GM12878 (cell line): Measurements from ENCODE around the gene SORBS1. TPM values are rescaled to one million over a fixed set of nuclear protein-coding genes. Genes with fewer than 3 reads are reported as not detected.

ENCODE experiments used
- ATAC-seq: fragments of 200-7000 bp; cut with Tn5 transposase; 3 replicates; pipeline ENCODE4 v1.9.1; 2020; ENCODE audit warnings: mild to moderate bottlenecking, moderate library complexity
- BruUV-seq: library from RNA; stranded (reverse); fragments of 400-500 nt; replicated peaks from 2 replicates; lab custom pipeline; 2021; lab: Mats Ljungman, UMichigan
- CTCF ChIA-PET: fragments of 300-600 bp; sonication (Branson Sonifier 250); formaldehyde crosslinking; extraction: SDS; loops from one replicate; lab custom pipeline; 2021; ENCODE audit warnings: inconsistent platforms; lab: Yijun Ruan, JAX
- POLR2A ChIA-PET: fragments of 350-600 bp; formaldehyde crosslinking; extraction: SDS; loops from one replicate; lab custom pipeline; 2021; ENCODE audit warnings: inconsistent platforms; lab: Charles Lee
- RAD21 ChIA-PET: fragments of 300-600 bp; sonication (Branson Sonifier 250); formaldehyde crosslinking; loops from one replicate; lab custom pipeline; 2023; ENCODE audit warnings: antibody characterized with exemption; ENCODE audit not compliant: unreplicated experiment; lab: Charles Lee
- SMC1A ChIA-PET: fragments of 300-600 bp; sonication (Branson Sonifier 250); formaldehyde crosslinking; loops from one replicate; lab custom pipeline; 2023; ENCODE audit not compliant: unreplicated experiment, uncharacterized antibody; lab: Charles Lee
- DNase-seq: peaks from one replicate; pipeline ENCODE4 v3.0.0-alpha.2; 2011; ENCODE audit warnings: low read depth, low spot score
- FAIRE-seq: peaks from 3 replicates; lab custom pipeline; 2011; peaks lifted over from hg19 to GRCh38; lab: Jason Lieb, UNC
- H2AFZ ChIP-seq: 2 replicates; pipeline ENCODE4 v1.6.0; 2011; ENCODE audit warnings: low read depth, low read length, control low read depth; ENCODE audit not compliant: control insufficient read depth
- H3K27ac ChIP-seq: 2 replicates; pipeline ENCODE4 v1.5.1; 2011; ENCODE audit warnings: control low read depth; ENCODE audit not compliant: control insufficient read depth, insufficient read depth
- H3K27me3 ChIP-seq, 2 experiments: replicated peaks in 1 of 2; 2 replicates each; pipeline versions ENCODE4 v1.6.0 to v1.6.1; 2011; ENCODE audit warnings: low read length in 1 of 2; ENCODE audit not compliant: control insufficient read depth in 2 of 2, insufficient read depth in 2 of 2
- H3K36me3 ChIP-seq, 2 experiments: 2 replicates each; pipeline ENCODE4 v1.5.1; 2011; ENCODE audit warnings: low read length in 1 of 2; ENCODE audit not compliant: control insufficient read depth in 2 of 2, insufficient read depth in 2 of 2
- H3K4me1 ChIP-seq: 2 replicates; pipeline ENCODE4 v1.6.1; 2011; ENCODE audit warnings: mild to moderate bottlenecking, low read length, moderate library complexity, mixed read lengths; ENCODE audit not compliant: control insufficient read depth, insufficient read depth
- H3K4me2 ChIP-seq: 2 replicates; pipeline ENCODE4 v1.6.0; 2011; ENCODE audit warnings: control low read depth; ENCODE audit not compliant: control insufficient read depth, insufficient read depth
- H3K4me3 ChIP-seq: fragments of 200-600 bp; sonication (generic); 2 replicates; pipeline ENCODE4 v1.5.1; 2016
- H3K79me2 ChIP-seq: 2 replicates; pipeline ENCODE4 v1.6.0; 2011; ENCODE audit warnings: low read length; ENCODE audit not compliant: control insufficient read depth, insufficient read depth
- H3K9ac ChIP-seq: 2 replicates; pipeline ENCODE4 v1.8.0; 2011; ENCODE audit warnings: low read length, control low read depth, mixed read lengths; ENCODE audit not compliant: control insufficient read depth, insufficient read depth
- H3K9me3 ChIP-seq: replicated peaks from 3 replicates; pipeline ENCODE4 v1.5.1; 2011; ENCODE audit warnings: mild to moderate bottlenecking, low read length; ENCODE audit not compliant: control insufficient read depth, insufficient read depth
- H4K20me1 ChIP-seq: 2 replicates; pipeline ENCODE4 v1.6.0; 2011; ENCODE audit not compliant: control insufficient read depth, insufficient read depth
- ATF7 ChIP-seq: fragments of 450-650 bp; IDR thresholded peaks from 2 replicates; pipeline ENCODE4 v1.6.1; 2016; ENCODE audit warnings: low read depth, mild to moderate bottlenecking
- CBFB ChIP-seq: IDR thresholded peaks from 2 replicates; pipeline ENCODE4 v1.6.1; 2016; ENCODE audit warnings: antibody characterized with exemption, low read depth
- E4F1 ChIP-seq: fragments of 450-650 bp; IDR thresholded peaks from 2 replicates; pipeline ENCODE4 v1.6.1; 2018; ENCODE audit warnings: borderline replicate concordance, mild to moderate bottlenecking; ENCODE audit not compliant: partially characterized antibody
- FOXK2 ChIP-seq: fragments of 450-650 bp; IDR thresholded peaks from 2 replicates; pipeline ENCODE4 v1.6.1; 2017; ENCODE audit warnings: mild to moderate bottlenecking, moderate library complexity
- GATAD2B ChIP-seq: fragments of 450-650 bp; conservative IDR thresholded peaks from 2 replicates; pipeline ENCODE4 v1.6.1; 2017; ENCODE audit warnings: low read depth, mild to moderate bottlenecking, moderate library complexity
- HCFC1 ChIP-seq: fragments of 150-350 bp; IDR thresholded peaks from 2 replicates; pipeline ENCODE4 v1.6.1; 2014; ENCODE audit warnings: low read length
- HDAC6 ChIP-seq: fragments of 200-600 bp; sonication (generic); IDR thresholded peaks from one replicate; pipeline ENCODE4 v1.8.0; 2017; ENCODE audit warnings: antibody characterized with exemption; ENCODE audit not compliant: unreplicated experiment
- NFXL1 ChIP-seq: fragments of 450-650 bp; IDR thresholded peaks from 2 replicates; pipeline ENCODE4 v1.6.1; 2017; ENCODE audit warnings: antibody characterized with exemption, mild to moderate bottlenecking, borderline replicate concordance
- NFYA ChIP-seq: IDR thresholded peaks from 2 replicates; pipeline ENCODE4 v1.6.1; 2011; ENCODE audit warnings: low read depth, mild to moderate bottlenecking, low read length, improper control_type of control experiment, borderline replicate concordance
- PAX5 ChIP-seq: IDR thresholded peaks from 2 replicates; pipeline ENCODE4 v1.6.1; 2011; ENCODE audit warnings: low read depth, low read length, borderline replicate concordance
- POLR2A ChIP-seq: IDR thresholded peaks from 2 replicates; pipeline ENCODE4 v1.6.1; 2011; ENCODE audit warnings: low read depth, mild to moderate bottlenecking, low read length
- POU2F2 ChIP-seq: IDR thresholded peaks from 3 replicates; pipeline ENCODE4 v1.6.1; 2011; ENCODE audit warnings: low read depth, mild to moderate bottlenecking, low read length, borderline replicate concordance
- SP1 ChIP-seq: IDR thresholded peaks from one replicate; pipeline ENCODE4 v1.6.1; 2011; ENCODE audit warnings: low read depth, low read length
- ZBTB33 ChIP-seq: fragments of 450-650 bp; IDR thresholded peaks from 2 replicates; pipeline ENCODE4 v1.6.1; 2017; ENCODE audit warnings: mild to moderate bottlenecking
- ZNF384 ChIP-seq: IDR thresholded peaks from 2 replicates; pipeline ENCODE4 v1.6.1; 2012; ENCODE audit warnings: low read depth, mild to moderate bottlenecking, low read length, improper control_type of control experiment, borderline replicate concordance
- ZNF592 ChIP-seq: fragments of 450-650 bp; IDR thresholded peaks from 2 replicates; pipeline ENCODE4 v1.6.1; 2017; ENCODE audit warnings: mild to moderate bottlenecking, moderate library complexity
- WGBS: methylation state at CpG from one replicate; pipeline ENCODE4 v1.1.6; 2016; ENCODE audit warnings: low lambda C conversion rate; ENCODE audit not compliant: insufficient replicate concordance, insufficient coverage; ENCODE audit errors: missing lambda C conversion rate; 5-methylcytosine and 5-hydroxymethylcytosine counted together
- in situ Hi-C: fragments of 300-500 bp; cut with MboI; formaldehyde crosslinking; loops from 9 replicates; pipeline ENCODE4 v1.14.3; 2018; ENCODE audit warnings: mixed read lengths
- intact Hi-C: fragments of 100-400 bp; cut with micrococcal nuclease; formaldehyde crosslinking; loops from one replicate; pipeline ENCODE4 v1.14.2; 2022; ENCODE audit not compliant: unreplicated experiment
- polyA plus RNA-seq, 11 experiments: library from polyadenylated mRNA; depleted of rRNA in 4 of 11; unstranded in 6 of 11; stranded (reverse) in 5 of 11; fragments of >200 nt; fragmentation: Nextera tagmentation in 4 of 11; fragmentation: Illumina TruSeq in 1 of 11; extraction: Ambion mirVana in 4 of 11; extraction: Trizol in 1 of 11; gene quantifications; 1 replicate in 1 of 11; 2 replicates in 10 of 11; pipeline versions ENCODE4 v1.2.1 to v1.2.3, GENCODE V29; 2011 to 2016; ENCODE audit warnings: inconsistent platforms in 2 of 11, missing spikeins in 2 of 11, low read depth in 1 of 11
- total RNA-seq, 4 experiments: library from RNA; depleted of rRNA in 3 of 4; stranded (reverse); fragments of >200 nt in 3 of 4; fragmentation: Illumina TruSeq in 1 of 4; extraction: Trizol in 1 of 4; gene quantifications; 2 replicates each; pipeline versions ENCODE4 v1.2.1 to v1.2.3, GENCODE V29; 2013 to 2021

The SORBS1 gene
- total and polyA plus RNA-seq, 10 of the 15 experiments (the other 5 are each of a cell fraction or from before 2014, with no cell fraction given), result 0.13 to 0.75 (median 0.39) TPM

GRCh38 chr10:95407546-95407945 lies 153.6 kb downstream of the SORBS1 start (continued):
- no peak for TF ChIP-seq HDAC6
- no peak for TF ChIP-seq NFXL1
- no peak for TF ChIP-seq FOXK2

- H3K27me3 ChIP-seq, result no peaks in the 10 kb centered on the region; a peak in 1 of 4 replicates
- no peaks in the 10 kb centered on the region for H3K4me1 ChIP-seq
- H3K9me3 ChIP-seq, result no peaks in the 10 kb centered on the region
- no peak for DNase-seq
- no peak overlapping the region for H3K27ac ChIP-seq
- FAIRE-seq, result no peak
- intact Hi-C loops, result no loop called here
- BruUV-seq, result no TSS peak
- ChIA-PET RAD21 (no interaction called here), SMC1A (interaction anchor here (0.6 kb wide), 1 partner anchor 305 kb away, joined by 3 read pairs; no protein-coding TSS in a partner anchor), POLR2A (no interaction called here), CTCF (interaction anchor here (1.1 to 2.7 kb wide), 5 partner anchors 20 to 45 kb away, joined by 3 to 10 read pairs (median 3); no protein-coding TSS in a partner anchor)
- in situ Hi-C loops, result no loop called here
- no peaks in the 10 kb centered on the region for H3K36me3 ChIP-seq
- no peak overlapping the region for H2AFZ ChIP-seq
- no peaks in the 10 kb centered on the region for H4K20me1 ChIP-seq
- H3K4me2 ChIP-seq, result no peak overlapping the region
- no peak overlapping the region for H3K4me3 ChIP-seq
- H3K79me2 ChIP-seq, result no peaks in the 10 kb centered on the region
- 27% methylated on average over 11 of the region's 11 CpGs for WGBS
- ATAC-seq, result no peak
- H3K9ac ChIP-seq, result no peak overlapping the region
- TF ChIP-seq FOXK2, result no peak
- TF ChIP-seq POLR2A, result no peak
- no peak for TF ChIP-seq CBFB
- TF ChIP-seq ZNF592, result no peak
- no peak for TF ChIP-seq GATAD2B
- no peak for TF ChIP-seq SP1
- no peak for TF ChIP-seq PAX5
- no peak for TF ChIP-seq POU2F2
- no peak for TF ChIP-seq ZNF384
- TF ChIP-seq ATF7, result no peak
- no peak for TF ChIP-seq HCFC1
- TF ChIP-seq NFYA, result no peak
- TF ChIP-seq E4F1, result no peak
- no peak for TF ChIP-seq ZBTB33
Measured at GRCh38 chr10:95406651-95407280, 154.4 kb downstream of the SORBS1 start.
